Mesendoderm (in vitro differentiated cells): ENCODE measurements around the gene PDE6B.

ENCODE experiments used
- DNase-seq: peaks from one replicate; pipeline ENCODE4 v3.0.0; 2013
- H2AK5ac ChIP-seq: 2 replicates; pipeline ENCODE4 v1.6.1; 2013; ENCODE audit warnings: low read length, inconsistent platforms
- H2BK120ac ChIP-seq: 2 replicates; pipeline ENCODE4 v1.6.1; 2013; ENCODE audit warnings: low read depth, mild to moderate bottlenecking, low read length, moderate library complexity, mixed read lengths
- H2BK15ac ChIP-seq: replicated peaks from 2 replicates; pipeline ENCODE4 v1.6.1; 2013; ENCODE audit warnings: low read depth, mild to moderate bottlenecking, moderate library complexity
- H2BK5ac ChIP-seq: 2 replicates; pipeline ENCODE4 v1.6.1; 2013; ENCODE audit warnings: low read length, inconsistent platforms
- H3K18ac ChIP-seq: 2 replicates; pipeline ENCODE4 v1.6.1; 2013; ENCODE audit warnings: mild to moderate bottlenecking, low read length, mixed read lengths
- H3K23ac ChIP-seq: one replicate; pipeline ENCODE4 v1.6.1; 2013; ENCODE audit warnings: low read length
- H3K27ac ChIP-seq: 2 replicates; pipeline ENCODE4 v1.5.1; 2013; ENCODE audit warnings: low read depth, mild to moderate bottlenecking, inconsistent platforms, low read length, moderate library complexity
- H3K27me3 ChIP-seq: 2 replicates; pipeline ENCODE4 v1.6.1; 2013; ENCODE audit warnings: low read length, control low read depth, mild to moderate bottlenecking, inconsistent platforms; ENCODE audit not compliant: insufficient read depth, poor library complexity
- H3K36me3 ChIP-seq: 2 replicates; pipeline ENCODE4 v1.6.1; 2013; ENCODE audit warnings: low read length, inconsistent platforms; ENCODE audit not compliant: control insufficient read depth, insufficient read depth
- H3K4ac ChIP-seq: one replicate; pipeline ENCODE4 v1.6.1; 2013; ENCODE audit warnings: low read depth, mild to moderate bottlenecking, low read length, moderate library complexity
- H3K4me1 ChIP-seq: 2 replicates; pipeline ENCODE4 v1.6.1; 2013; ENCODE audit warnings: low read depth, low read length, inconsistent platforms; ENCODE audit not compliant: control insufficient read depth
- H3K4me2 ChIP-seq: 2 replicates; pipeline ENCODE4 v1.6.1; 2013; ENCODE audit warnings: low read length
- H3K4me3 ChIP-seq: 2 replicates; pipeline ENCODE4 v1.5.1; 2013; ENCODE audit warnings: mild to moderate bottlenecking, low read length
- H3K56ac ChIP-seq: one replicate; pipeline ENCODE4 v1.6.1; 2013; ENCODE audit warnings: low read length
- H3K79me1 ChIP-seq: 2 replicates; pipeline ENCODE4 v1.6.1; 2013; ENCODE audit warnings: low read length, inconsistent platforms
- H3K79me2 ChIP-seq: 2 replicates; pipeline ENCODE4 v1.6.1; 2013; ENCODE audit warnings: mild to moderate bottlenecking, low read length; ENCODE audit not compliant: control insufficient read depth, insufficient read depth
- H3K9ac ChIP-seq: 2 replicates; pipeline ENCODE4 v1.6.1; 2013; ENCODE audit warnings: low read length, inconsistent platforms
- H4K5ac ChIP-seq: one replicate; pipeline ENCODE4 v1.6.1; 2013; ENCODE audit warnings: low read length
- H4K8ac ChIP-seq: one replicate; pipeline ENCODE4 v1.6.1; 2013; ENCODE audit warnings: low read depth, mild to moderate bottlenecking, control low read depth, low read length, moderate library complexity
- WGBS: extraction: QIAGEN DNeasy Blood & Tissue Kit; methylation state at CpG from one replicate; pipeline ENCODE4 v1.1.7; 2013; ENCODE audit warnings: low lambda C conversion rate, missing lambda C conversion rate; ENCODE audit not compliant: insufficient coverage; ENCODE audit errors: extremely low coverage; 5-methylcytosine and 5-hydroxymethylcytosine counted together

The PDE6B gene

DNA sequence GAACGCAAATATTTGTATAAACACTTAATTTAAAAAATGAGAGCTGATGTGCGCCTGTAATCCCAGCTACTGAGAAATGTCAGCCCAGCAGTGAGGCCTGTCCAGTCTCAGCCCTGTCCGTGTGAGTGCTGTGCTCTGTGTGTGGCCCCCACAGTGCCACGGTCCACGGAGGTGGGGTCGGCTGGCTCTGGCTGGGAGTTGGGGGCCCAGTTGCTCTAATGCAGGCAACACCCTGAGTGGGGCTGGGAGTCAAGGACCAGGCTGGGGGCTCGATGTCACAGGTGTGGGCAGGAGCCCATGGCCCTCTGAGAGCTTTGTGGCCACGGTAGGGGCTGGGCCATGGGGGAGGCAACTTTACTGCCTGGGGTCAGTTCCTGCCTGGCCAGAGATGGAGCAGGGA lies 93.1 kb downstream of the PDE6B start:
- H2AK5ac ChIP-seq = no peak overlapping the region
- no peak overlapping the region for H2BK5ac ChIP-seq
- H3K56ac ChIP-seq = no peak overlapping the region
- no peak overlapping the region for H4K5ac ChIP-seq
- H3K18ac ChIP-seq = no peak overlapping the region
- no peak overlapping the region for H3K27ac ChIP-seq
- H3K9ac ChIP-seq = no peak overlapping the region
- H2BK120ac ChIP-seq = no peak overlapping the region
- H3K4me2 ChIP-seq = no peak overlapping the region
- no peak overlapping the region for H3K23ac ChIP-seq
- no peak overlapping the region for H4K8ac ChIP-seq
- no peaks in the 10 kb centered on the region for H3K27me3 ChIP-seq
- no peak overlapping the region for H2BK15ac ChIP-seq
- peaks cover 42% of the 10 kb centered on the region for H3K79me1 ChIP-seq
- H3K4ac ChIP-seq = no peak overlapping the region
- DNase-seq = no peak
- no peaks in the 10 kb centered on the region for H3K4me1 ChIP-seq
- peaks cover 70% of the 10 kb centered on the region for H3K79me2 ChIP-seq
- H3K36me3 ChIP-seq = peaks cover 1% of the 10 kb centered on the region
- WGBS = no CpG with 5 or more reads among the region's 8 CpGs
- no peak overlapping the region for H3K4me3 ChIP-seq
